GM19193 (cell line): Measurements from ENCODE around the gene TIGAR.

Experiments
- POLR2A ChIP-seq: IDR thresholded peaks from 4 replicates; pipeline ENCODE4 v1.6.1; 2011; ENCODE audit not compliant: insufficient read depth, insufficient read length; ENCODE audit errors: extremely low read depth

TIGAR gene, protein sequence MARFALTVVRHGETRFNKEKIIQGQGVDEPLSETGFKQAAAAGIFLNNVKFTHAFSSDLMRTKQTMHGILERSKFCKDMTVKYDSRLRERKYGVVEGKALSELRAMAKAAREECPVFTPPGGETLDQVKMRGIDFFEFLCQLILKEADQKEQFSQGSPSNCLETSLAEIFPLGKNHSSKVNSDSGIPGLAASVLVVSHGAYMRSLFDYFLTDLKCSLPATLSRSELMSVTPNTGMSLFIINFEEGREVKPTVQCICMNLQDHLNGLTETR

DNA sequence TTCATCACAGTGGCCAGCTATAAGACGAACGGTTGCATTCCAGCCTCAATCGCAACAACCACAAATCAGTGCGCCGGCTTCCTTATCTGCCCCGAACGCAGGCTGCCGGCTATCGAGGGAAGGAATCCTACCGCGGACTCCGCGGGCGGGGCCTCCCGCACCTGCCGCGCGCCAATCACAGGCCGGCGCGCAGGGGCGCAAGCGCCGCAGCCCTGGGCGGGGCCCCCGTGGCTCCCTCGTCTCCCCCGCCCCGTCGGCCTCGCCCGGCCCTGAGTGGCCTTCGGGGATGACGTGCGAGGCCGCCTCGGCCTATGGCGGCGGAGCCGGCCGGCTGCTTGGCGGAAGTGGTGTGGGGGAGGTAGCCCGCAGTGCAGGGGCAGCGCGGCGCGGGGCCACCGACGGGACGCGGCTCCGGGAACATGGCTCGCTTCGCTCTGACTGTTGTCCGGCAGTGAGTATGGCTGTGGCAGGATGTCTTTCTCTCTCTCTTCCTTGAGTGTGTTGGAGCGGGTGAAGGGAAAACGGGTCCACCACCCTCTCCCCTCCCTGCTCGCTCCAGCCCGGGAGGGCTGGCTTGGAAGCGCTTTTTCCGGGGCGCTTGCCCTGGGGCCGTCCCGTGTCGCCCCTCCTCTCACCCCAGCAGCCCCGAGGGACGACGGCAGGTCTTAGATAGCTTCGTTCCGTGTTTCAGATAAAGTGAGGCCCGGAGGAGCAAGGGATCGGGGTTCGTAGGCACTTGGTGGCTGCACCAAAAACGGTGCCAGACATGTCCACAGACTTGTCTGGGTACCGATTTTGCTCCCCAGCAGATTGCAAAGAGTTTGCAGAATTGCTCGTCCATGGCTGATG lies at the start of gene TIGAR:
TSS of gene TIGAR (plus strand) at position 361 of the 849 bp plus-strand sequence. CDS start at position 420, 59 bp downstream.
- peak; percentile 98 for TF ChIP-seq POLR2A

DNA sequence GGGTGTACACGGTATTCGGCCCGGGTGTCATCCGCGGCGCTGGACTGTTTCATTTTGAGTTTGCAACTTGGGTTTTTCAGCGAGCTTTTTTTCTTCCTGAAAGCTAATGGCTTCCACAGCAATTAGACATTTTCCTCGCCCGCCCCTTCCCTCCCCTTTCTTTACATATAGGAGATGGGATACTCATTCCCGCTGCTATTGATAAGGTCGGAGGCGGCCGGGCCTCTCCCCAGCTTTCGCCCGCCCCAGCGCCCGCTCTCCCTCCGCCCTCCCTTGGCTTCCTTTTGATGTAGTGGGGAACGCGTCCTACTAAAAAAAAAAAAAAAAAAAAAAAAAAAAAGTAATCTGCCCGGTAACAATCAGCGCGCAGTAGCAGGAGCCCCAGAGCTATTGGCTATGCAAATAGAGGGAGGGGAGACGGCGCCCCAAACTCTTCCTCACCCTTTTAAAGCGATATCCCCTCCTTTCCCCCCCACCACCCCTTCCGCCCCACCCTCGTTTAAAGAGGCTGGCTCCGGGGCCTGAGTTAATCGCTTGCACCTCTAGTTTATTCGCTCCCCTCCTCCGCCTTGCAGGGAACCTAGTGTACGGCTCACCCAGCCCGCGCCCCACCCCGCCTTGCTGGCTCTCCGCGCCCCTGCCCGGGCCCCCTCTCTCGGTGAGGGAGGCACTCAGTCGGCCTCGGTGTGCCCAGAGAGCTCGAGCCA lies 49.1 kb upstream of the TIGAR start:
- no peak for TF ChIP-seq POLR2A

DNA sequence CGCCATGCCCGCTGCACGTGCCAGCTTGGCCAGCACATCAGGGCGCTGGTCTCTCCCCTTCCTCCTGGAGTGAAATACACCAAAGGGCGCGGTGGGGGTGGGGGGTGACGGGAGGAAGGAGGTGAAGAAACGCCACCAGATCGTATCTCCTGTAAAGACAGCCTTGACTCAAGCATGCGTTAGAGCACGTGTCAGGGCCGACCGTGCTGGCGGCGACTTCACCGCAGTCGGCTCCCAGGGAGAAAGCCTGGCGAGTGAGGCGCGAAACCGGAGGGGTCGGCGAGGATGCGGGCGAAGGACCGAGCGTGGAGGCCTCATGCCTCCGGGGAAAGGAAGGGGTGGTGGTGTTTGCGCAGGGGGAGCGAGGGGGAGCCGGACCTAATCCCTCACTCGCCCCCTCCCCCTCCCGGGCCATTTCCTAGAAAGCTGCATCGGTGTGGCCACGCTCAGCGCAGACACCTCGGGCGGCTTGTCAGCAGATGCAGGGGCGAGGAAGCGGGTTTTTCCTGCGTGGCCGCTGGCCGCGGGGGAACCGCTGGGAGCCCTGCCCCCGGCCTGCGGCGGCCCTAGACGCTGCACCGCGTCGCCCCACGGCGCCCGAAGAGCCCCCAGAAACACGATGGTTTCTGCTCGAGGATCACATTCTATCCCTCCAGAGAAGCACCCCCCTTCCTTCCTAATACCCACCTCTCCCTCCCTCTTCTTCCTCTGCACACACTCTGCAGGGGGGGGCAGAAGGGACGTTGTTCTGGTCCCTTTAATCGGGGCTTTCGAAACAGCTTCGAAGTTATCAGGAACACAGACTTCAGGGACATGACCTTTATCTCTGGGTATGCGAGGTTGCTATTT lies 48.4 kb upstream of the TIGAR start:
- TF ChIP-seq POLR2A: peak; percentile 83

DNA sequence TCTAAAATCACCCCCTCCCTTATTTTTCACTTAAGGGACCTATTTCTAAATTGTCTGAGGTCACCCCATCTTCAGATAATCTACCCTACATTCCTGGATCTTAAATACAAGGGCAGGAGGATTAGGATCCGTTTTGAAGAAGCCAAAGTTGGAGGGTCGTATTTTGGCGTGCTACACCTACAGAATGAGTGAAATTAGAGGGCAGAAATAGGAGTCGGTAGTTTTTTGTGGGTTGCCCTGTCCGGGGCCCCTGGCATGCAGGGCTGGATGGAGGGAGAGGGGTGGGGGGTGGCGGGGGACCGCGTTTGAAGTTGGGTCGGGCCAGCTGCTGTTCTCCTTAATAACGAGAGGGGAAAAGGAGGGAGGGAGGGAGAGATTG lies 47.8 kb upstream of the TIGAR start:
- TF ChIP-seq POLR2A: no peak

DNA sequence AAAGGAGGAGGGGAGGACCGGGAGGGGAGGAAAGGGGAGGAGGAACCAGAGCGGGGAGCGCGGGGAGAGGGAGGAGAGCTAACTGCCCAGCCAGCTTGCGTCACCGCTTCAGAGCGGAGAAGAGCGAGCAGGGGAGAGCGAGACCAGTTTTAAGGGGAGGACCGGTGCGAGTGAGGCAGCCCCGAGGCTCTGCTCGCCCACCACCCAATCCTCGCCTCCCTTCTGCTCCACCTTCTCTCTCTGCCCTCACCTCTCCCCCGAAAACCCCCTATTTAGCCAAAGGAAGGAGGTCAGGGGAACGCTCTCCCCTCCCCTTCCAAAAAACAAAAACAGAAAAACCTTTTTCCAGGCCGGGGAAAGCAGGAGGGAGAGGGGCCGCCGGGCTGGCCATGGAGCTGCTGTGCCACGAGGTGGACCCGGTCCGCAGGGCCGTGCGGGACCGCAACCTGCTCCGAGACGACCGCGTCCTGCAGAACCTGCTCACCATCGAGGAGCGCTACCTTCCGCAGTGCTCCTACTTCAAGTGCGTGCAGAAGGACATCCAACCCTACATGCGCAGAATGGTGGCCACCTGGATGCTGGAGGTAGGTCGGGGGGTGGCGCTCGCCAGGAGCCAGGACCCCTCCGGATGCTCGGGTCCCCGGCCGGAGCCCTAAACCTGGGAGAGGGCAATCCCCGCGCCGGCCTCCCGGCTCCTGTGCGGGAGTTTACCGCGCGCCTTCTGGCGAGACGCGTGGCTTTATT lies 47.2 kb upstream of the TIGAR start, which contains the start of gene CCND2:
TSS of gene CCND2 (plus strand) at position 111 of the 744 bp plus-strand sequence. CDS start at position 390, 279 bp downstream.
- peak; percentile 98 for TF ChIP-seq POLR2A

DNA sequence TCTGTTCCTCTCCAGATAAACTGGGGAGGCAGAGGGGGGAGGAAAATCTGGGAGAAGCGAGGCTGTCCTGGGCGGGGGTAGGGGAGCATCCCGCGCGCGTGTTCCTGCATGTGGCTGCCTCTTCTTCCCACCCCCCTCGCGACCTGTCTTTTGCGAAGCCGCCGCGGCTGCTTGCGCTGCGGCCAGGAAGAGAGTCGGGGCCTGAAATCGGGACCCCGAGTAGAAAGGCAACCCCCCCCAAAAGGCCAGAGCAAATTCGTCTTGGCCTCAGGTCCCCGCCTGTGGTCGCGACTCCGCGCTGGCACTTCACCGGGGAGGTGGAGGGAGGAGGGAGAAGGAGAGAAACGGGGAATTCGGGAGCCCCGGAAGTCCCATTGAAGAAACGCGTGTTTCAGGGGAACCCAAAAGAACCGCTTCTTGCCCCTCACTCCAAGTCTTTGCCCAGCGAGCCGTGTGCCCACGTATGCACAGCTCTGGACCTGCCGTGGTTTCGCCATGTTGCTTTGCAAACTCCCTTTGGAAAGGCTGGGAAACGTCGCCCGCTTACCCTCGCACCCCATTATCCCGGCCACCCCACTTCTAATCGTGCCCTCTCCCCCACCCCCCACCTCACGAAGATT lies 46.5 kb upstream of the TIGAR start:
- TF ChIP-seq POLR2A: peak; percentile 42

DNA sequence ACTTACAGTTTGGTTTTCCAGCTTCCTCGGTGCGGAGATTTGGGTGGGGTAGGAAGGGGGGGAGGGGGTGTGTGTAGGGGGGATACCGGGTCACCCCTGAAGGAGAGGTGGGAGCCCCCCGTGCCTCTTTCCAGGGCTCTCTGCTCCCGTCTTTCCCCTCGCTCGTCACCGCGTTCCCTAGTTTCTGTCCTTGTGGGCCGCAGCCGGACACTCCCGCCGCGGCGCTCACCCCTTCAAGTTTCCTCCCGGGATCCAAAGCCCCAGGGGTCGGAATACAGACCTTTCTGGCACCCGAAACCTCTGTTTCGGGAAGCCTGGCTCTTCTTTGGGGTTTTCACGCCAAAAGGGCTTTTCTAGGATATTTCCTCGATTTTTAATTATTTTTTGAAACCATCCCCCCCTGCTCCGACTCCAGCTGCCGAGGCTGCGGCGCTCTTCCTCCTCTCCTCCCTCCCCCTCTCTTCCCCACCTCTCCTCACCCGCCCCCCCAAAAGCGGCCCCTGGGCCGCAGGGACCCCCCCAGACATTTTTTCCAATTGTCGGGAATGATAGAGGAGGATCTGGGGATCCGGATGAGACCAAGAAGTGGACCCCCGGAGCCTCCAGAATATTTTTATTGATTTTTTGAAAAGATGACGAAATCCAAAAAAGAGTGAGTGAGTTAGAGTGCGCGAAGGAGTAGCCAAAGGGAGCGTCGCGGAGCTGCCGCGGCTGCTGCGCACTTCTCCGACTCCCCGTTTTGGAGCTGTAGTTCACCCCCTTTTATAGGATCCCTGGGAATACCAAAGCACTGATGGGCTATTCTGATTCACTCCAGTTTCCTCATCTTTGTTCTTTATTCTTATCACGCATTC lies 45.8 kb upstream of the TIGAR start:
- TF ChIP-seq POLR2A: no peak

DNA sequence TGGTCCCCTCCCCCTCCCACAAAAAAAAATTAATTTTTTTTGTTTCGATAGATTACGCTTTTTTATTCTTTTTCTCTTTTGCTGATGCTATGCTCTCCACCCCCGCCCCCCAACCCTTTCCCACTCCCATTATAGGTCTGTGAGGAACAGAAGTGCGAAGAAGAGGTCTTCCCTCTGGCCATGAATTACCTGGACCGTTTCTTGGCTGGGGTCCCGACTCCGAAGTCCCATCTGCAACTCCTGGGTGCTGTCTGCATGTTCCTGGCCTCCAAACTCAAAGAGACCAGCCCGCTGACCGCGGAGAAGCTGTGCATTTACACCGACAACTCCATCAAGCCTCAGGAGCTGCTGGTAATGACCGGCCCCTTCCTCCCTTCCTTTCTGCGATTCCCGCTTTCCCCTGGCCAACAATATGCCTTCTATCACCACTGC lies 45.1 kb upstream of the TIGAR start:
- peak; percentile 37 for TF ChIP-seq POLR2A

DNA sequence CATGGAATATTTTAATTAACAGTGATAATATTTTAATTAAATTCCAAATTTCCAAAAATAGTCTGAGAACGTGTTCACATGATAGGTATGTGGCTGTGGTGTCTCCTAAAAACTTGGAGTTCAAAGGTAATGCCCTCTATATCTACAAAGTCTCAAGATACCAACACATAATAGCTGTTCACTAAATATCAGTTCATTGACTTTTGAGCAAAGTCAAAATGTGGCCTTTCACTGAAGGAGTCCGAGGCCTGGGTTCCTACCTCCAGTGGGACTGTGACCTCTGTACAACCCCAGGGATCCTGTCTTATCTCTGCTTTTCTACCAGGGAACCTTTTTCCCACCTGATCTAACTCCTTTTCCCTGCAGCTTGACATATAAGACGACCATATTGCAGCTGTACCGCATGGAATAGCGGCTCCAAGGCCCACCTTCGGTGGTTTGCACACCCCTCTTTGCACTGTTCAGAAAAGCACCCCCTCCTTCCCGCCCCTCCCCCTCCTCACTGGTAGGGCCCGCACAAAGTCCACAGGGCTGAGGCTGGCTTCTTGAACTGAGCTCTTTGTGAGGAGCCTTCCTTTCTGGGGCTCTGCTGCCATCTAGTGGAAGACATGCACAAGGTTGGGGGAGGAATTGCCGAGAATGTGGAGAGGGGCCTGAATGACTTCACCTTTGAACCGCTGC lies 44.3 kb upstream of the TIGAR start:
- TF ChIP-seq POLR2A: peak; percentile 63

DNA sequence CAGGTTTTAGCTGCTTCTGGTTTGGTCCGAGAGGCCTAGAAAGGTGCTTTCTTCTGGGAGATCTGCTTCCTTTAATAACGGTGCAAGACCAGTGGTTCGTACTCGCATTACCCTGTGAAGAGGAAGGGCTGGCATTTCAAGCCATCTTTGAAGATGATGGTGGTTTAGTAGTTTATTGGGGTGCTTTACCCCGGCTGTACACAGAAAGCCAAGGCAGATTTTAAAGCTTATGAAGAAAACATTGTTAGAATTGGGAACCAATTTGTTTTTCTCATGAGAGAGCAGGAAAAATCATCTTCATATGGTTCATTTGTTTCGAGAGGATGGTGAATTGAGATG lies 43.8 kb upstream of the TIGAR start:
- no peak for TF ChIP-seq POLR2A

DNA sequence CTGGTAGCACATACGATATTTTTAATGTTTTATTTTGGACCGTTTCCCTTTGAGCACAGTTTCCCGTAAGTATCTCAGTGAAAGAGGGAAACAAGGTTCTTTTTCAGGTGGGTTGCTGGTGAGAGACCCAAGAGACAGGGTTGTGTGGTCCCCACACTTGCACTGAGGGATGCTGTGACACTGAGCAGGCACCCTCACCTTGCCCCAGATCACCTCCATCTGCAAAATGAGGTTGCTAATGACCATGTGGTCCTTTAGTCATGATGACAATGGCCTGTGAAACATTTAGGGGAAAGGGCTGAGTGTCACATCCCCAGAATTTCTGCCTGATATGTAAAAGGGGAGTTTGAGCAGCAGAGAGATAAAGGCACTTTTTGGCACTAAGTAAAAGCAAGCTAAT lies 43.2 kb upstream of the TIGAR start:
- no peak for TF ChIP-seq POLR2A
